ENCODE data around the gene PTPN6. TPM values are rescaled to one million over a fixed set of nuclear protein-coding genes. Genes with fewer than 3 reads are reported as not detected.

PTPN6 gene
- total and polyA plus RNA-seq, 10 of the 15 experiments (the other 5 are each of a cell fraction or from before 2014, with no cell fraction given) = 229 to 457 (median 370) TPM

- TF ChIP-seq SKIL (IDR thresholded peaks at IDR 0.05; ENCODE audit: low read depth, poor library complexity, severe bottlenecking) (no peak), POLR2AphosphoS2 (IDR thresholded peaks at IDR 0.05; ENCODE audit: low read depth, low read length) (peak; percentile 43; the same call in 1 of the 2 replicates), POLR2A (IDR thresholded peaks at IDR 0.05; ENCODE audit: low read depth, low read length) (peak; percentile 59), FOXK2 (IDR thresholded peaks at IDR 0.05) (no peak), KAT2A (conservative IDR thresholded peaks at IDR 0.05; ENCODE audit: control insufficient read depth, low read depth, low read length) (no peak), USF2 (IDR thresholded peaks at IDR 0.05; ENCODE audit: borderline replicate concordance, low read depth, low read length) (peak; percentile 52; the same call in 1 of the 2 replicates), ZNF274 (IDR thresholded peaks at IDR 0.05; ENCODE audit: insufficient read depth, insufficient read length) (no peak), JUNB (IDR thresholded peaks at IDR 0.05) (no peak), NFXL1 (IDR thresholded peaks at IDR 0.05; ENCODE audit: borderline replicate concordance) (no peak), BACH1 (IDR thresholded peaks at IDR 0.05; ENCODE audit: borderline replicate concordance) (no peak), TCF12 (IDR thresholded peaks at IDR 0.05; ENCODE audit: low read depth, low read length) (no peak), MEF2A (IDR thresholded peaks at IDR 0.05; ENCODE audit: insufficient read depth, low read depth, low read length) (no peak), TCF3 (IDR thresholded peaks at IDR 0.05; ENCODE audit: borderline replicate concordance, insufficient read depth, low read depth, low read length) (0 out of 2 replicates have a peak, but pooled peaks have one; percentile 15), ZBTB33 (IDR thresholded peaks at IDR 0.05) (no peak), ZNF622 (IDR thresholded peaks at IDR 0.05) (no peak), HSF1 (IDR thresholded peaks at IDR 0.05; ENCODE audit: low read depth, low read length) (no peak), ZNF24 (IDR thresholded peaks at IDR 0.05) (no peak), TAF1 (IDR thresholded peaks at IDR 0.05; ENCODE audit: borderline replicate concordance, low read depth, low read length) (no peak), ZNF217 (IDR thresholded peaks at IDR 0.05) (no peak), ZBTB40 (IDR thresholded peaks at IDR 0.05; ENCODE audit: borderline replicate concordance) (no peak)
These were observed 36.8 kb upstream of the PTPN6 start, which contains the start of gene ENO2 (continued) for GRCh38 chr12:6914246-6914946.

Measured in GM12878 (cell line).